Measurements from ENCODE around the gene TRIM26.

GRCh38 chr6:30258204-30258603 lies 45.0 kb upstream of the TRIM26 start:
- no peak for TF ChIP-seq POLR2A (IDR thresholded peaks at IDR 0.05)
- TF ChIP-seq CTCF (IDR thresholded peaks at IDR 0.05): no peak
